HEK293 (cell line): Measurements from ENCODE around the gene ATP12A.

Experiments used
- GLI2 ChIP-seq: fragments of 450-650 bp; formaldehyde crosslinking; IDR thresholded peaks from 2 replicates; pipeline ENCODE4; 2017; ENCODE audit warnings: missing biosample characterization, missing genetic modification characterization, low read depth, borderline replicate concordance
- KLF1 ChIP-seq: fragments of 450-650 bp; formaldehyde crosslinking; IDR thresholded peaks from 2 replicates; pipeline ENCODE4 v1.5.1; 2016; ENCODE audit warnings: missing biosample characterization, missing genetic modification characterization
- SETDB1 ChIP-seq: IDR thresholded peaks from one replicate; pipeline ENCODE4 v1.6.1; 2017; ENCODE audit warnings: mild to moderate bottlenecking, low read length, moderate library complexity, mixed read lengths; ENCODE audit not compliant: insufficient read length
- ZNF23 ChIP-seq: fragments of 450-650 bp; formaldehyde crosslinking; IDR thresholded peaks from 2 replicates; pipeline ENCODE4 v1.5.1; 2016; ENCODE audit warnings: missing biosample characterization, missing genetic modification characterization, borderline replicate concordance
- ZNF24 ChIP-seq: fragments of 450-650 bp; formaldehyde crosslinking; IDR thresholded peaks from 2 replicates; pipeline ENCODE4 v1.5.1; 2016; ENCODE audit warnings: missing biosample characterization, missing genetic modification characterization
- ZNF302 ChIP-seq: fragments of 450-650 bp; formaldehyde crosslinking; IDR thresholded peaks from 2 replicates; pipeline ENCODE4 v1.5.1; 2016; ENCODE audit warnings: missing biosample characterization, missing genetic modification characterization, low read depth
- ZNF530 ChIP-seq: fragments of 450-650 bp; formaldehyde crosslinking; IDR thresholded peaks from 2 replicates; pipeline ENCODE4 v1.5.1; 2016; ENCODE audit warnings: low read depth, missing biosample characterization, missing genetic modification characterization
- ZNF830 ChIP-seq: fragments of 450-650 bp; IDR thresholded peaks from 2 replicates; pipeline ENCODE4 v1.5.0; 2018; ENCODE audit warnings: missing biosample characterization, missing genetic modification characterization, low read depth, mild to moderate bottlenecking, moderate library complexity
- ZSCAN16 ChIP-seq: fragments of 450-650 bp; formaldehyde crosslinking; IDR thresholded peaks from 2 replicates; pipeline ENCODE4 v1.5.1; 2016; ENCODE audit warnings: missing biosample characterization, missing genetic modification characterization
- TF ChIP-seq, protein P1 (sequence below): fragments of 450-650 bp; formaldehyde crosslinking; IDR thresholded peaks from 2 replicates; pipeline ENCODE4 v1.5.1; 2016; ENCODE audit warnings: missing biosample characterization, missing genetic modification characterization

DNA sequence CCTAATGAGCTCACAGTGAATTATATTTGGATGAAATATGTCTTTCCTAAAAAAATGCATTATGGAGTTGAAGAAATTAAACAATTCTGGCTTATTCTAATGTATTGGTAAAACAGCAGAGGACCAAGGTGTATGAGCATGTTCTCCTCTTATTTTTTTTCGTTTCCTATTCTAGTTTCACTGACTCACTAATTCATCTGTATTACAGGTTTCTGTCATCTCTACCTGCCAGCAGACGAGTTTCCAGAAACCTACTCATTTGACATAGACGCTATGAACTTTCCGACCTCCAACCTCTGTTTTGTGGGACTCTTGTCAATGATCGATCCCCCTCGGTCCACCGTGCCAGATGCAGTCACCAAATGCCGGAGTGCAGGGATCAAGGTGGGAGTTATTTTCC is 20.3 kb downstream of the ATP12A start:
- TF ChIP-seq ZNF830 (no peak), ZNF302 (tag by site-specific recombination) (no peak), ZNF23 (tag by site-specific recombination) (no peak), ZNF530 (tag by site-specific recombination) (no peak), SETDB1 (no peak), KLF1 (no peak), ZNF24 (no peak), GLI2 (tag by site-specific recombination) (no peak), ZSCAN16 (tag by site-specific recombination) (no peak)
- TF ChIP-seq, protein P1, sequence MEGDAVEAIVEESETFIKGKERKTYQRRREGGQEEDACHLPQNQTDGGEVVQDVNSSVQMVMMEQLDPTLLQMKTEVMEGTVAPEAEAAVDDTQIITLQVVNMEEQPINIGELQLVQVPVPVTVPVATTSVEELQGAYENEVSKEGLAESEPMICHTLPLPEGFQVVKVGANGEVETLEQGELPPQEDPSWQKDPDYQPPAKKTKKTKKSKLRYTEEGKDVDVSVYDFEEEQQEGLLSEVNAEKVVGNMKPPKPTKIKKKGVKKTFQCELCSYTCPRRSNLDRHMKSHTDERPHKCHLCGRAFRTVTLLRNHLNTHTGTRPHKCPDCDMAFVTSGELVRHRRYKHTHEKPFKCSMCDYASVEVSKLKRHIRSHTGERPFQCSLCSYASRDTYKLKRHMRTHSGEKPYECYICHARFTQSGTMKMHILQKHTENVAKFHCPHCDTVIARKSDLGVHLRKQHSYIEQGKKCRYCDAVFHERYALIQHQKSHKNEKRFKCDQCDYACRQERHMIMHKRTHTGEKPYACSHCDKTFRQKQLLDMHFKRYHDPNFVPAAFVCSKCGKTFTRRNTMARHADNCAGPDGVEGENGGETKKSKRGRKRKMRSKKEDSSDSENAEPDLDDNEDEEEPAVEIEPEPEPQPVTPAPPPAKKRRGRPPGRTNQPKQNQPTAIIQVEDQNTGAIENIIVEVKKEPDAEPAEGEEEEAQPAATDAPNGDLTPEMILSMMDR, result no peak
